GM23338 (cell line): ENCODE data around the gene ASB1. TPM values are rescaled to one million over a fixed set of nuclear protein-coding genes. Genes with fewer than 3 reads are reported as not detected.

Source experiments
- ATAC-seq: fragments of 200-7000 bp; cut with Tn5 transposase; 3 replicates; pipeline ENCODE4 v1.9.1; 2020
- DNase-seq: peaks from one replicate; pipeline ENCODE4 v3.0.0-alpha.2; 2015; ENCODE audit warnings: low spot score
- H2AFZ ChIP-seq: fragments of 200-600 bp; sonication (generic); 2 replicates; pipeline ENCODE4 v1.8.0; 2016; ENCODE audit warnings: antibody characterized with exemption, mild to moderate bottlenecking, moderate library complexity
- H3F3A ChIP-seq: fragments of 200-600 bp; sonication (generic); replicated peaks from 2 replicates; pipeline ENCODE4 v1.8.0; 2017; ENCODE audit warnings: antibody characterized with exemption, mixed run types, low read depth
- H3K27ac ChIP-seq: fragments of 200-600 bp; sonication (generic); 2 replicates; pipeline ENCODE4 v1.6.1; 2016; ENCODE audit warnings: low read depth
- H3K27me3 ChIP-seq: fragments of 200-600 bp; sonication (generic); 2 replicates; pipeline ENCODE4 v1.8.0; 2016; ENCODE audit warnings: mild to moderate bottlenecking, mixed run types, moderate library complexity; ENCODE audit not compliant: insufficient read depth
- H3K36me3 ChIP-seq: fragments of 200-600 bp; sonication (generic); 2 replicates; pipeline ENCODE4 v1.8.0; 2016; ENCODE audit warnings: mild to moderate bottlenecking; ENCODE audit not compliant: insufficient read depth
- H3K4me1 ChIP-seq: fragments of 200-600 bp; sonication (generic); 2 replicates; pipeline ENCODE4 v1.8.0; 2016; ENCODE audit warnings: mild to moderate bottlenecking, moderate library complexity; ENCODE audit not compliant: insufficient read depth
- H3K4me2 ChIP-seq: fragments of 200-600 bp; sonication (generic); 2 replicates; pipeline ENCODE4 v1.7.1; 2017; ENCODE audit warnings: mixed run types
- H3K4me3 ChIP-seq: fragments of 200-600 bp; sonication (generic); 2 replicates; pipeline ENCODE4 v1.6.1; 2016; ENCODE audit warnings: mixed run types
- H3K79me2 ChIP-seq: fragments of 200-600 bp; sonication (generic); replicated peaks from 2 replicates; pipeline ENCODE4 v1.8.0; 2017; ENCODE audit warnings: mild to moderate bottlenecking; ENCODE audit not compliant: insufficient read depth
- H3K9me2 ChIP-seq: fragments of 200-600 bp; sonication (generic); 2 replicates; pipeline ENCODE4 v1.8.0; 2017; ENCODE audit not compliant: insufficient read depth
- H4K20me1 ChIP-seq: fragments of 200-600 bp; sonication (generic); replicated peaks from 2 replicates; pipeline ENCODE4 v1.8.0; 2017; ENCODE audit warnings: mild to moderate bottlenecking; ENCODE audit not compliant: insufficient read depth
- H3K27ac Mint-ChIP-seq: 2 replicates; pipeline ENCODE4 v1.8.0; 2020; ENCODE audit warnings: inconsistent platforms, mild to moderate bottlenecking, moderate library complexity, mixed read lengths
- H3K27me3 Mint-ChIP-seq: 3 replicates; pipeline ENCODE4 v1.8.0; 2022; ENCODE audit warnings: low read depth, mild to moderate bottlenecking, moderate library complexity, mixed read lengths, inconsistent platforms; ENCODE audit not compliant: insufficient read depth, poor library complexity
- H3K36me3 Mint-ChIP-seq: 3 replicates; pipeline ENCODE4 v1.8.0; 2021; ENCODE audit warnings: low read depth, mild to moderate bottlenecking, inconsistent platforms, moderate library complexity, mixed read lengths
- H3K4me1 Mint-ChIP-seq: 3 replicates; pipeline ENCODE4 v1.8.0; 2020; ENCODE audit warnings: mild to moderate bottlenecking, inconsistent platforms, mixed read lengths
- H3K4me3 Mint-ChIP-seq: 3 replicates; pipeline ENCODE4 v1.8.0; 2021; ENCODE audit warnings: moderate library complexity, mild to moderate bottlenecking, inconsistent platforms, mixed read lengths
- H3K9me3 Mint-ChIP-seq: 3 replicates; pipeline ENCODE4 v1.8.0; 2020; ENCODE audit warnings: moderate library complexity, mild to moderate bottlenecking, inconsistent platforms, mixed read lengths
- CREB1 ChIP-seq: fragments of 250-450 bp; sonication (Bioruptor Pico); IDR thresholded peaks from 2 replicates; pipeline ENCODE4 v1.5.0; 2020; ENCODE audit warnings: low read depth, mild to moderate bottlenecking, moderate library complexity
- EZH2 ChIP-seq: fragments of 200-600 bp; sonication (generic); IDR thresholded peaks from one replicate; pipeline ENCODE4 v1.8.0; 2017; ENCODE audit warnings: antibody characterized with exemption, mild to moderate bottlenecking, low read depth; ENCODE audit not compliant: unreplicated experiment
- EZH2phosphoT487 ChIP-seq: fragments of 200-600 bp; sonication (generic); IDR thresholded peaks from one replicate; pipeline ENCODE4 v1.8.1; 2018; ENCODE audit warnings: antibody characterized with exemption; ENCODE audit not compliant: unreplicated experiment
- JUNB ChIP-seq: IDR thresholded peaks from one replicate; pipeline ENCODE4 v1.6.1; 2016; ENCODE audit warnings: antibody characterized with exemption; ENCODE audit not compliant: unreplicated experiment
- NANOG ChIP-seq: IDR thresholded peaks from 2 replicates; pipeline ENCODE4 v1.6.1; 2016; ENCODE audit warnings: antibody characterized with exemption, borderline replicate concordance
- POLR2AphosphoS5 ChIP-seq: IDR thresholded peaks from 2 replicates; pipeline ENCODE4 v1.6.1; 2016; ENCODE audit warnings: antibody characterized with exemption, low read depth
- REST ChIP-seq: IDR thresholded peaks from one replicate; pipeline ENCODE4 v1.6.1; 2018; ENCODE audit warnings: antibody characterized with exemption; ENCODE audit not compliant: unreplicated experiment
- STAT1 ChIP-seq: IDR thresholded peaks from one replicate; pipeline ENCODE4 v1.6.1; 2016; ENCODE audit warnings: antibody characterized with exemption; ENCODE audit not compliant: unreplicated experiment
- ZNF114 ChIP-seq: fragments of 250-450 bp; sonication (Bioruptor Pico); IDR thresholded peaks from 2 replicates; pipeline ENCODE4 v1.5.0; 2020; ENCODE audit warnings: mild to moderate bottlenecking, moderate library complexity
- ZNF331 ChIP-seq: fragments of 250-450 bp; sonication (Bioruptor Pico); IDR thresholded peaks from 2 replicates; pipeline ENCODE4 v1.5.0; 2020; ENCODE audit warnings: low read depth, mild to moderate bottlenecking, moderate library complexity
- polyA plus RNA-seq: library from polyadenylated mRNA; unstranded; fragments of >200 nt; fragmentation: Nextera tagmentation; extraction: Ambion mirVana; gene quantifications from 2 replicates; pipeline ENCODE4 v1.2.1, GENCODE V29; 2016
- total RNA-seq: library from RNA; depleted of rRNA; stranded (reverse); fragments of >200 nt; shearing (Covaris generic); gene quantifications from 2 replicates; pipeline ENCODE4 v1.2.3, GENCODE V29; 2014
- TF ChIP-seq, protein P1 (sequence below): IDR thresholded peaks from 2 replicates; pipeline ENCODE4 v1.6.1; 2016; ENCODE audit warnings: antibody characterized with exemption
- TF ChIP-seq, protein P2 (sequence below): fragments of 250-450 bp; sonication (Bioruptor Pico); IDR thresholded peaks from 2 replicates; pipeline ENCODE4 v1.5.0; 2020; ENCODE audit warnings: mild to moderate bottlenecking, moderate library complexity
- TF ChIP-seq, protein P3 (sequence below), 2 experiments: fragments of 200-600 bp in 1 of 2; sonication (generic) in 1 of 2; conservative IDR thresholded peaks; 2 replicates each; pipeline versions ENCODE4 v1.5.1 to v1.6.1; 2016 to 2017; ENCODE audit warnings: antibody characterized with exemption in 2 of 2, low read depth in 2 of 2, mild to moderate bottlenecking in 2 of 2, moderate library complexity in 1 of 2

Gene ASB1
- total and polyA plus RNA-seq, 2 experiments from 2014 or later = 21.5 to 23.9 TPM

DNA sequence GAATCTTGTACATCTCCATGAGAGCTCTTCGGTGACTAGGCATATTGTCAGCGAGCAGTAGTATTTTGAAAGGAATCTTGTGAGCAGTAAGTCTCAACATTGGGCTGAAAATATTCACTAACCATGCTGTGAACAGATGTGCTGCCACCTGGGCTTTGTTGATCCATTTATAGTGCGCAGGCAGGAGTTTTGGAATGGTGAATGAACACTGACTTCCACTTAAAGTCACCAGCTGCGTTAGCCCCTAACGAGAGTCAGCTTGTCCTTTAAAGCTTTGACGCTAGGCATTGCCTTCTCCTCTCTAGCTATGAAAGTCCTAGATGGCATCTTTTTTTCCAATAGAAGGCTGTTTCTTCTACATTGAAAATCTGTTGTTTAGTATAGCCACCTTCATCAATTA, 4.1 kb downstream of the ASB1 start:
- Mint-ChIP-seq H3K9me3 (peaks cover 14% of the 10 kb centered on the region), H3K36me3 (peaks cover 47% of the 10 kb centered on the region), H3K27ac (no peak overlapping the region), H3K4me1 (peaks cover 7% of the 10 kb centered on the region), H3K27me3 (no peaks in the 10 kb centered on the region), H3K4me3 (no peak overlapping the region)
- H3K4me1 ChIP-seq = peaks cover 7% of the 10 kb centered on the region
- no peaks in the 10 kb centered on the region for H3F3A ChIP-seq
- H3K27ac ChIP-seq = no peak overlapping the region
- TF ChIP-seq CREB1 (CRISPR knock-in tag) (no peak), ZNF114 (CRISPR knock-in tag) (no peak), EZH2 (no peak), STAT1 (no peak), ZNF331 (CRISPR knock-in tag) (no peak), EZH2phosphoT487 (no peak), REST (no peak), JUNB (no peak), POLR2AphosphoS5 (no peak), NANOG (no peak)
- TF ChIP-seq, protein P1, sequence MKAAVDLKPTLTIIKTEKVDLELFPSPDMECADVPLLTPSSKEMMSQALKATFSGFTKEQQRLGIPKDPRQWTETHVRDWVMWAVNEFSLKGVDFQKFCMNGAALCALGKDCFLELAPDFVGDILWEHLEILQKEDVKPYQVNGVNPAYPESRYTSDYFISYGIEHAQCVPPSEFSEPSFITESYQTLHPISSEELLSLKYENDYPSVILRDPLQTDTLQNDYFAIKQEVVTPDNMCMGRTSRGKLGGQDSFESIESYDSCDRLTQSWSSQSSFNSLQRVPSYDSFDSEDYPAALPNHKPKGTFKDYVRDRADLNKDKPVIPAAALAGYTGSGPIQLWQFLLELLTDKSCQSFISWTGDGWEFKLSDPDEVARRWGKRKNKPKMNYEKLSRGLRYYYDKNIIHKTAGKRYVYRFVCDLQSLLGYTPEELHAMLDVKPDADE = no peak
- TF ChIP-seq, protein P2, sequence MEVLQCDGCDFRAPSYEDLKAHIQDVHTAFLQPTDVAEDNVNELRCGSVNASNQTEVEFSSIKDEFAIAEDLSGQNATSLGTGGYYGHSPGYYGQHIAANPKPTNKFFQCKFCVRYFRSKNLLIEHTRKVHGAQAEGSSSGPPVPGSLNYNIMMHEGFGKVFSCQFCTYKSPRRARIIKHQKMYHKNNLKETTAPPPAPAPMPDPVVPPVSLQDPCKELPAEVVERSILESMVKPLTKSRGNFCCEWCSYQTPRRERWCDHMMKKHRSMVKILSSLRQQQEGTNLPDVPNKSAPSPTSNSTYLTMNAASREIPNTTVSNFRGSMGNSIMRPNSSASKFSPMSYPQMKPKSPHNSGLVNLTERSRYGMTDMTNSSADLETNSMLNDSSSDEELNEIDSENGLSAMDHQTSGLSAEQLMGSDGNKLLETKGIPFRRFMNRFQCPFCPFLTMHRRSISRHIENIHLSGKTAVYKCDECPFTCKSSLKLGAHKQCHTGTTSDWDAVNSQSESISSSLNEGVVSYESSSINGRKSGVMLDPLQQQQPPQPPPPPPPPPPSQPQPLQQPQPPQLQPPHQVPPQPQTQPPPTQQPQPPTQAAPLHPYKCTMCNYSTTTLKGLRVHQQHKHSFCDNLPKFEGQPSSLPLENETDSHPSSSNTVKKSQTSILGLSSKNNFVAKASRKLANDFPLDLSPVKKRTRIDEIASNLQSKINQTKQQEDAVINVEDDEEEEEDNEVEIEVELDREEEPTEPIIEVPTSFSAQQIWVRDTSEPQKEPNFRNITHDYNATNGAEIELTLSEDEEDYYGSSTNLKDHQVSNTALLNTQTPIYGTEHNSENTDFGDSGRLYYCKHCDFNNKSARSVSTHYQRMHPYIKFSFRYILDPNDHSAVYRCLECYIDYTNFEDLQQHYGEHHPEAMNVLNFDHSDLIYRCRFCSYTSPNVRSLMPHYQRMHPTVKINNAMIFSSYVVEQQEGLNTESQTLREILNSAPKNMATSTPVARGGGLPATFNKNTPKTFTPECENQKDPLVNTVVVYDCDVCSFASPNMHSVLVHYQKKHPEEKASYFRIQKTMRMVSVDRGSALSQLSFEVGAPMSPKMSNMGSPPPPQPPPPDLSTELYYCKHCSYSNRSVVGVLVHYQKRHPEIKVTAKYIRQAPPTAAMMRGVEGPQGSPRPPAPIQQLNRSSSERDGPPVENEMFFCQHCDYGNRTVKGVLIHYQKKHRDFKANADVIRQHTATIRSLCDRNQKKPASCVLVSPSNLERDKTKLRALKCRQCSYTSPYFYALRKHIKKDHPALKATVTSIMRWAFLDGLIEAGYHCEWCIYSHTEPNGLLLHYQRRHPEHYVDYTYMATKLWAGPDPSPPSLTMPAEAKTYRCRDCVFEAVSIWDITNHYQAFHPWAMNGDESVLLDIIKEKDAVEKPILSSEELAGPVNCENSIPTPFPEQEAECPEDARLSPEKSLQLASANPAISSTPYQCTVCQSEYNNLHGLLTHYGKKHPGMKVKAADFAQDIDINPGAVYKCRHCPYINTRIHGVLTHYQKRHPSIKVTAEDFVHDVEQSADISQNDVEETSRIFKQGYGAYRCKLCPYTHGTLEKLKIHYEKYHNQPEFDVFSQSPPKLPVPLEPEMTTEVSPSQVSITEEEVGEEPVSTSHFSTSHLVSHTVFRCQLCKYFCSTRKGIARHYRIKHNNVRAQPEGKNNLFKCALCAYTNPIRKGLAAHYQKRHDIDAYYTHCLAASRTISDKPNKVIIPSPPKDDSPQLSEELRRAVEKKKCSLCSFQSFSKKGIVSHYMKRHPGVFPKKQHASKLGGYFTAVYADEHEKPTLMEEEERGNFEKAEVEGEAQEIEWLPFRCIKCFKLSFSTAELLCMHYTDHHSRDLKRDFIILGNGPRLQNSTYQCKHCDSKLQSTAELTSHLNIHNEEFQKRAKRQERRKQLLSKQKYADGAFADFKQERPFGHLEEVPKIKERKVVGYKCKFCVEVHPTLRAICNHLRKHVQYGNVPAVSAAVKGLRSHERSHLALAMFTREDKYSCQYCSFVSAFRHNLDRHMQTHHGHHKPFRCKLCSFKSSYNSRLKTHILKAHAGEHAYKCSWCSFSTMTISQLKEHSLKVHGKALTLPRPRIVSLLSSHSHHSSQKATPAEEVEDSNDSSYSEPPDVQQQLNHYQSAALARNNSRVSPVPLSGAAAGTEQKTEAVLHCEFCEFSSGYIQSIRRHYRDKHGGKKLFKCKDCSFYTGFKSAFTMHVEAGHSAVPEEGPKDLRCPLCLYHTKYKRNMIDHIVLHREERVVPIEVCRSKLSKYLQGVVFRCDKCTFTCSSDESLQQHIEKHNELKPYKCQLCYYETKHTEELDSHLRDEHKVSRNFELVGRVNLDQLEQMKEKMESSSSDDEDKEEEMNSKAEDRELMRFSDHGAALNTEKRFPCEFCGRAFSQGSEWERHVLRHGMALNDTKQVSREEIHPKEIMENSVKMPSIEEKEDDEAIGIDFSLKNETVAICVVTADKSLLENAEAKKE (CRISPR knock-in tag) = no peak
- TF ChIP-seq, protein P3, sequence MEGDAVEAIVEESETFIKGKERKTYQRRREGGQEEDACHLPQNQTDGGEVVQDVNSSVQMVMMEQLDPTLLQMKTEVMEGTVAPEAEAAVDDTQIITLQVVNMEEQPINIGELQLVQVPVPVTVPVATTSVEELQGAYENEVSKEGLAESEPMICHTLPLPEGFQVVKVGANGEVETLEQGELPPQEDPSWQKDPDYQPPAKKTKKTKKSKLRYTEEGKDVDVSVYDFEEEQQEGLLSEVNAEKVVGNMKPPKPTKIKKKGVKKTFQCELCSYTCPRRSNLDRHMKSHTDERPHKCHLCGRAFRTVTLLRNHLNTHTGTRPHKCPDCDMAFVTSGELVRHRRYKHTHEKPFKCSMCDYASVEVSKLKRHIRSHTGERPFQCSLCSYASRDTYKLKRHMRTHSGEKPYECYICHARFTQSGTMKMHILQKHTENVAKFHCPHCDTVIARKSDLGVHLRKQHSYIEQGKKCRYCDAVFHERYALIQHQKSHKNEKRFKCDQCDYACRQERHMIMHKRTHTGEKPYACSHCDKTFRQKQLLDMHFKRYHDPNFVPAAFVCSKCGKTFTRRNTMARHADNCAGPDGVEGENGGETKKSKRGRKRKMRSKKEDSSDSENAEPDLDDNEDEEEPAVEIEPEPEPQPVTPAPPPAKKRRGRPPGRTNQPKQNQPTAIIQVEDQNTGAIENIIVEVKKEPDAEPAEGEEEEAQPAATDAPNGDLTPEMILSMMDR (conservative IDR thresholded peaks at IDR 0.05; ENCODE audit: low read depth in 2 of 2) = no peak
- DNase-seq (no peak), ATAC-seq (no peak)
- H3K9me2 ChIP-seq = no peaks in the 10 kb centered on the region
- peaks cover 70% of the 10 kb centered on the region for H3K79me2 ChIP-seq
- H4K20me1 ChIP-seq = peaks cover 11% of the 10 kb centered on the region; the same call in 1 of the 2 replicates
- H3K36me3 ChIP-seq = peaks cover 10% of the 10 kb centered on the region; the same call in 1 of the 2 replicates
- H2AFZ ChIP-seq = no peak overlapping the region
- no peaks in the 10 kb centered on the region for H3K27me3 ChIP-seq
- no peak overlapping the region for H3K4me3 ChIP-seq
- H3K4me2 ChIP-seq = no peak overlapping the region
